HFF-Myc (cell line): ENCODE data around the gene TSPYL6.

Source experiments
- DNase-seq: peaks from one replicate; pipeline ENCODE4 v3.0.0-alpha.2; 2011; ENCODE audit warnings: low read depth; ENCODE audit errors: extremely low read depth
- H3K4me3 ChIP-seq: replicated peaks from 2 replicates; pipeline ENCODE4 v1.5.1; 2011; ENCODE audit warnings: low read depth, mild to moderate bottlenecking, control low read depth, low read length
- CTCF ChIP-seq: IDR thresholded peaks from 2 replicates; pipeline ENCODE4 v1.5.1; 2012; ENCODE audit warnings: mild to moderate bottlenecking, low read depth, low read length, control low read depth; ENCODE audit errors: missing control alignments

The TSPYL6 gene

GRCh38 chr2:54258166-54258565 lies 2.1 kb upstream of the TSPYL6 start:
- no peak for DNase-seq
- H3K4me3 ChIP-seq, result no peak overlapping the region
- no peak for TF ChIP-seq CTCF

GRCh38 chr2:54255230-54256090 lies 569 bp downstream of the TSPYL6 start:
- H3K4me3 ChIP-seq, result no peak overlapping the region
- no peak for DNase-seq
- no peak for TF ChIP-seq CTCF

GRCh38 chr2:54254180-54254579 lies 1.8 kb downstream of the TSPYL6 start:
- TF ChIP-seq CTCF, result no peak
- no peak for DNase-seq
- no peak overlapping the region for H3K4me3 ChIP-seq

GRCh38 chr2:54249629-54250028 lies 6.4 kb downstream of the TSPYL6 start:
- H3K4me3 ChIP-seq, result no peak overlapping the region
- no peak for DNase-seq
- no peak for TF ChIP-seq CTCF

GRCh38 chr2:54247115-54247514 lies 8.9 kb downstream of the TSPYL6 start:
- H3K4me3 ChIP-seq, result no peak overlapping the region
- no peak for TF ChIP-seq CTCF
- DNase-seq, result no peak

- TF ChIP-seq CTCF, result no peak
- no peak overlapping the region for H3K4me3 ChIP-seq
- DNase-seq, result no peak
Measured at GRCh38 chr2:54240515-54241469, 15.2 kb downstream of the TSPYL6 start.
